Stimulated activated CD4-positive, alpha-beta T cell treated with anti-CD3 and anti-CD28 coated beads, Interleukin-12 subunit alpha, Interleukin-12 subunit beta, amount 100 ng/mL, for 24 hours (primary cell): Measurements from ENCODE around the gene EML2.
"Not testable (repeated sequence)": the region's sequence is repeated elsewhere in the genome, so short reads cannot be mapped to it uniquely, and the experiment has no call there.

Source experiments
- DNase-seq, 2 experiments: peaks; one replicate each; pipeline ENCODE4 v3.0.0-alpha.2; 2020; ENCODE audit warnings: low read depth in 2 of 2

The EML2 gene

DNA sequence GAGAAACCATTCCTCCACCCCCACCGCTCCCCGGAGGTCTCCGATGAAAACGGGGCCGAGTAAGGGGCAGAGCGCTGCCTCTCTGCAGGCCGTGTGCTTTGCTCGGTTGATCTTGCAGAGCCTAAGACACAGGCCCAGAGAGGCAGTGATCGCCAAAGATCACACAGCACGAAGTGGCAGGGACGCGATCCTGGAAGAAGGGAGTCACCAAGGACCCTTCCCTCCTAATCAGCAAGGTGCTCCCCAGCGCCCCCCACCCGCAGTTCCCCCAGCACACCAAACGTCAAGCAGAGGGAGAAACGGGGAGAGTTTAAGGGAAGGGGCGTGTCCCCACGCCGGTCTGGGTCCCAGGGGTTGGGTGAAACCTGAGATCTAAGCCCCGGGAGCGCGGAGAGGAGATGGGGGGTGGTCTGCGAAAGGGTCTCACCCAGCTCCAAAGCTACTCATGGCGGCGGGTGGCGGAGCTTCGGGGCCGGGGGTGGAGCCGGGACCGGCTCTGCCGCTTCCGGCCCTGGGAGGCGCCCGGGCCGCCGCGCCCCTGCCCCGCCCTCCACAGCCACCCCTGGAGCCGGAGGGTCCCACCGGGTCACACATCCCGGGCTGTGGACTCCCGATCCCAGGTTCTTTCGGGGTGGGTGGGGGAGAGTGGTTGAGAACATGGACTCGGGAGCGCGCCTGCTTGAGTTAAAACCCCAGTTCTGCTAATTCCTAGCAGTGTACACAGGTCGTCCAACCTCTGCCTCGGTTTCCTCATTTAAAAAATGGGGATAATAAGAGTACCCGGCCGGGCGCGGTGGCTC lies at the start of gene EML2:
EML2 (minus strand) TSS at position 468 of the 800 bp plus-strand sequence; CDS start at position 447, 21 bp downstream.
- peak in 1 of 2 experiments; percentile 47 for DNase-seq

- DNase-seq: no peak
These were observed 48.4 kb upstream of the EML2 start for GRCh38 chr19:45687599-45687998.

- DNase-seq: not testable (repeated sequence)
These were observed 45.8 kb upstream of the EML2 start for GRCh38 chr19:45685045-45685444.

- no peak for DNase-seq
These were observed 43.7 kb upstream of the EML2 start for GRCh38 chr19:45682908-45683307.

GRCh38 chr19:45682117-45682516 lies 42.9 kb upstream of the EML2 start:
- DNase-seq: no peak

DNA sequence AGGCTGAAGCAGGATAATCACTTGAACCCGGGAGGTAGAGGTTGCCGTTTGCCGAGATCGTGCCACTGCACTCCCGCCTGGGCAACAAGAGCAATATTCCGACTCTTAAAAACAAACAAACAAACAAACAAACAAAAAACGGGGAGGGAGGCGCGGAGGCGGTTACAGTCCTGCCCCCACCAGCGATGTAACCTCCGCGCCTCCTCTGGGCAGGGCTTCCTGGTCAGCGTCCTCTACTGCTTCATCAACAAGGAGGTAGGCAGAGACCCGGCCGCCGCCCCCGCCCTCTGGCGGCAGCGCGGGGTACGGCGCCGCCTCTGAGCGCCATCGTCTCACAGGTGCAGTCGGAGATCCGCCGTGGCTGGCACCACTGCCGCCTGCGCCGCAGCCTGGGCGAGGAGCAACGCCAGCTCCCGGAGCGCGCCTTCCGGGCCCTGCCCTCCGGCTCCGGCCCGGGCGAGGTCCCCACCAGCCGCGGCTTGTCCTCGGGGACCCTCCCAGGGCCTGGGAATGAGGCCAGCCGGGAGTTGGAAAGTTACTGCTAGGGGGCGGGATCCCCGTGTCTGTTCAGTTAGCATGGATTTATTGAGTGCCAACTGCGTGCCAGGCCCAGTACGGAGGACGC lies 42.3 kb upstream of the EML2 start:
- peak; percentile 71 to 79 for DNase-seq

DNA sequence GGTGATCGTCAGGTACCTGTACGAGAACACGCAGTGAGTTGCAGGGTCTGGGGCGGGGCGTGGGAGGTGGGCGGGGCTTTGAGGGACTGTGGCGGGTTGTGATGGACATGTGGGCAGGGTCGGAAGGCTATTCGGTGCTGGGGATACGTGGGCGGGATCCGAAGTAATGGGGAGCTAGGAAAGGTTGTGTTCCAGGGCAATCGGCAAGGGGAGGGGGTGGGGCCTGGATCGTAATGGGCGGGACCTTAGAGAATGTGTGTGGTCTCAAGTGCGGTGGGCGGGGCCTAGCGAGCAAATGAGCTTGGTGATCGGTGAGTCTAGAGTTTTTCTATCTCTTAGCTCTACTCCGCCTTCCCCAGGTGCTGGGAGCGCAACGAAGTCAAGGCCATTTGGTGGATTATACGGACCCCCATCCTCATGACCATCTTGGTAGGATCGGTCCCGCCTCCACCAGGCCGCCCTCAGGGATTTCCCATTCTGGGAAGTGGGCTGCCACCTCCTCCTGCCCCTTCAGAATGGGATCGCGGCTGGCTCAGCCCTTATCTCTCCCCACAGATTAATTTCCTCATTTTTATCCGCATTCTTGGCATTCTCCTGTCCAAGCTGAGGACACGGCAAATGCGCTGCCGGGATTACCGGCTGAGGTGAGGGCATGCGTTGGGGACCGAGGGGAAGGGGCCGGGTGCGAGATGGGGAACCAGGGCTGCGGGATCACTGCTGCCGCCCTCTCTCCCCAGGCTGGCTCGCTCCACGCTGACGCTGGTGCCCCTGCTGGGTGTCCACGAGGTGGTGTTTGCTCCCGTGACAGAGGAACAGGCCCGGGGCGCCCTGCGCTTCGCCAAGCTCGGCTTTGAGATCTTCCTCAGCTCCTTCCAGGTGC lies 38.4 kb upstream of the EML2 start:
- DNase-seq: peak; percentile 63 to 86

DNA sequence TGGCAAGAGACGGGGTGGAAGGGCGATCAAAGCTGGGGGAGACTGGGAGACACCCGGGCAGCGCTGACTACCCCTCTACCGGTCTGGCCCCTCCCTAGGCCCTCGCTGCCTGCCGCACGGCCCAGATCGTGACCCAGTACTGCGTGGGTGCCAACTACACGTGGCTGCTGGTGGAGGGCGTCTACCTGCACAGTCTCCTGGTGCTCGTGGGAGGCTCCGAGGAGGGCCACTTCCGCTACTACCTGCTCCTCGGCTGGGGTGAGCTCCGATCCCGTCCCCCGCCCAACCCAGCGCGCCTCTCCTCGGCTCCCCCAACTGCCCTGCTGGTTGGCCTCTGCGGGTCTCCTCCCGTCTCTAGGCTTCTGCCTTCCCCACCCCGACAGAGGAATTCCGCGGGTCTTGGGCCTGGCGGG lies 37.7 kb upstream of the EML2 start:
- DNase-seq: peak in 1 of 2 experiments; percentile 22

DNA sequence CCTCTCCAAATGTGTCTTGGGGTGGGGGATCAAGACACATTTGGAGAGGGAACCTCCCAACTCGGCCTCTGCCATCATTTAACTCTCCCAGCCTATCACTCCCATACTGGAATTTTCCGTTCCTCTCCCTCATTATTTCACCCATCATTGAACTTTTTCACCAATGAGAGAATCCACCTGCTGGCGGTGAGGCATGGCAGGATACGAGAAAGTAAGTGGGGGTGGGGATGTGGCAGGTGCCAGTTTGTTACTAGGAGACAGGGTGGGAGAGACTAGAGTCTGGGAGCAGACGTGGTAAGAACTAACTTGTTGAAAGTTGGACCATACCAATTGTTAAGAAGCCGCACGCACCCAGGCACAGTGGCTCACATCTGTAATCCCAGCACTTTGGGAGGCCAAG lies 35.7 kb upstream of the EML2 start:
- DNase-seq: no peak

- peak in 1 of 2 experiments; percentile 63 for DNase-seq
These were observed 31.7 kb upstream of the EML2 start for GRCh38 chr19:45670670-45671453.

DNA sequence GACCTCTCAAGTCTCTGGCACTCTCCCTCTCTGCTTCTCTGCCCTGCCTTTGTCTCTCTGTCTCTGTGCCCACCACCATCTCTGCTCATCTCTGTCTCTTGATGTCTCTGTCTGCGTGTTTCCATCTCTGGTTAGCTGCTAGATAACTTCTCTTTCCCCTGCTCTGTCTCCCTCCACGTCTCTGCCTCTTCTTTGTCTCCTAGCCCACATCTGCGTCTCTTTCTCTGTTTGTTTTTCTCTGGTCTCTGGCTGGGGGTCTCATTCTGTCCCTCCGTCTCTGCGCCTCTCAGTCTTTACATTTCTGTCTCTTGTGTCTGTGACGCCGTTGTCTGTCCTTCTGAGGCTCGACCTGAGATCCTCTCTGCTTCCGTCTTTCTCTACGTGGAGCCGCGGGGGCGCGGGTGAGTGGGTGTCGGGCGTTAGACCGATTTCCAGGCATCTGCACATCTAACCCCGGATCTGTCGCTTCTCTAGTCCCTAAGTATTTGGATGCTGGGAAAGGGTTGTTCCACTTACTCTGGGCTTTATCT lies 29.2 kb upstream of the EML2 start:
- DNase-seq: no peak

DNA sequence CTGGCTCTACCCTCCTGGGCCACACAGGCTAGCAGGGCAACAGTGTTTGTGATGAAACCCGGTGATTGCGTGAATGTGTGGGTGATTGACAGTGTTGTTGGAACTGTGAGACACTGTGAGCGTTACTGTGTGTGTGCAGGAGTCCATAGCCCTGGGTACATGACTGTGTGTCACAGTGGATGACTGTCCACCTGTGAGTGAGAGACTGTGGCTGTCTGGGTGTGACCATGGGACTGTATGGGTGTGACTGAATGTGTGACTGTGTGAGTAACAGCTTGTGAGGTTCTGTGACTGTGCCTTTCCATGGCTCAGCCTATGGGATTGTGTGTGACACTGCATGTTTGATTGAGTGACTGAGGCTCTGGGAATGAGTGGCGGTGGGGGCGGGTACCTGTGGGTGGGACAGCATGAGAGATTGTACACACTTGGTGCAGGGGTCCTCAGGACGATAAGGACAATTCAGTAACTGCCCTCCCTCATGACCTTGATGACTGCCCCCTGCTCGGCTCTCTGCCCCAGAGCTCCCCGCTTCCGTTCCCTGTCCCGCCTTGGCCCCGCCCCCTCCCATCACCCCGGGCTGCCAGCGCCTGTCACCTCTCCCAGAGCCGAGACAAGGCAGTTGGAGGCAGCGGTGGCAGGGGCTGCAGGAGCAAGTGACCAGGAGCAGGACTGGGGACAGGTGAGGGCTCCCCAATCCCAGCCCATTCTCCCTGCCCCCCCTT lies 28.6 kb upstream of the EML2 start, which contains the start of gene GIPR:
GIPR (plus strand) TSS at position 602 of the 722 bp plus-strand sequence. CDS start 1,300 bp downstream, outside the sequence.
- peak in 1 of 2 experiments; percentile 73 for DNase-seq

DNA sequence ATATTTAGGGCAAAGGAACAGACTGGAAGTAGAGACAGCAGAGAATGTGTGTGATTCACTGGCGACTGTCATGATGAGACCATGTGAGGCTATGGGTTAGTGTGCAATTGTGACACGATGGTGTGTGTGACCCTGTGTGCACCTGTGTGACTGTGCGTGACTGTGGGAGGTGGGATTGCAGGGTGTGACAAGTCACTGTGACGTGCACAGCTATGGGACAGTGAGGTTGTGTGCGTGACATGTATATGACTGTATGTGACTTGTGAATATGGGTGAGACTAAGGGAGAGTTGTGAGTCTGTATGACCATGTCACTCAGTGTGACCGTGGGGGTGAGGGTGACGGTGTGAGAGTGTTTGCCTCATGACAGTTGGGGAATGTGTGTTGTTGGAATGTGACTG lies 25.4 kb upstream of the EML2 start:
- DNase-seq: no peak

DNA sequence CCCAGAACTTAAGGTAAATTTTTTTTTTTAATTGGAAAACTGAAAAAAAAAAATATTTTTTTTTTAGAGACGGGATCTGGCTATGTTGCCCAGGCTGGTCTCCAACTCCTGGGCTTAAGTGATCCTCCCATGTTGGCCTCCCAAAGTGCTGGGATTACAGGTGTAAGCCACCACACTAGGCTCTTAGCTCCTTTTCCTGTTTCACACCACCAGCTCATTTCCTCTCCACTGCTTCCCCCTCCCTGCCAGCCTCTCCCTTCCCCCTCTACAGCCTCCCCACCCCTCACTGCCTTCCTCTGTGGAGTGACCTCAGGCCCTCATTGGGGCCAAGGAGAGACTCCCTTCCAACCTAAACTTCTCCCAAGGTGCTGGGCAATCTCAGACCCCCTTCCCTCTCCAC lies 24.6 kb upstream of the EML2 start:
- DNase-seq: no peak

DNA sequence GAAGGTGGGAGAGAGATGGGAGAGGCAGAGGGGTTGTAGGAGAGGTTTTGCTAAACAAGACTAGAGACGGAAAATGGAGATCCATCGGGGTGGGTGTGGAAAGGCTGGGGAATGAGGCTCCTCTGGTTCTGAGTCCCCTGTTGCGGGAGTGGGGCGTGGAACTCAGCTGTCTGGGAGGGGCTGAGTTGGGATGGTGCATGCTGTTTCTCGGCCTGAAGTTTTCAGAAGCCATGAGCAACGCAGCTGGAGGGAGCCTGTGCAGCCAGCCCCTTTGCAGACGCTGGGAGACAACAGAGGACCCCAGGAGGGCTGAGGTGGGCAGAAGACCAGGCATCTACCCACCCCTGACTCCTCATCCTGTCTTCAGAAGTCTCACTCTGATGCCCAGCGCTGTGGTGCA lies 21.4 kb upstream of the EML2 start:
- DNase-seq: no peak

GRCh38 chr19:45659096-45659729 lies 20.0 kb upstream of the EML2 start:
- no peak for DNase-seq

DNA sequence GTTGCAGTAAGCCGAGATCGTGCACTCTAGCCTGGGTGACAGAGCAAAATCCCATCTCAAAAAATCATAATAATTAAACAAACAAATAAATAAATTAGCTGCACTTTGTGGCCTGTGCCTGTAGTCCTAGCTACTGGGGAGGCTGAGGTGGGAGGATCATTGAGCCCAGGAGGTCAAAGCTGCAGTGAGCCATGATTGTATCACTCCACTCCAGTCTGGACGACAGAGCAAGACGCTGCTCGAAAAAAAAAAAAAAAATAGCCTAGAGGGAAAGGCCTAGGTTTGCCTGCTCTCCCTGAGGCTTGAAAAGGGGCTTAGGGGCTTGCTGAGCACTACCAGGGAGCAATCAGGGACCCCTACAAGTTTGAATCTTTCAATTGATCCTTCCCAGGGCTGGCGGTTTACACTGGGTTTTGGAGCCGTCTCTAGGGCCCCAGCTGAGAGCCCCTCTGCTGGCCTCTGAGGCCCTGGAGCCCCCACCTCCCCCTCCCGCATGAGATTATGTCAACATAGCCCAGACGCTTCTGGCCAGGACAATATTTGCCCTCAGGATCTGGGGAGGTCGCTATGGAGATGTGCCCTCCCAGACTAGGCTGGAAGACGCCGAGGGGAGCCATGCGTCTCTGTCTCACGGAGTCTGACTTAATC lies 18.4 kb upstream of the EML2 start:
- DNase-seq: no peak

GRCh38 chr19:45655073-45655472 lies 15.9 kb upstream of the EML2 start:
- no peak for DNase-seq

DNA sequence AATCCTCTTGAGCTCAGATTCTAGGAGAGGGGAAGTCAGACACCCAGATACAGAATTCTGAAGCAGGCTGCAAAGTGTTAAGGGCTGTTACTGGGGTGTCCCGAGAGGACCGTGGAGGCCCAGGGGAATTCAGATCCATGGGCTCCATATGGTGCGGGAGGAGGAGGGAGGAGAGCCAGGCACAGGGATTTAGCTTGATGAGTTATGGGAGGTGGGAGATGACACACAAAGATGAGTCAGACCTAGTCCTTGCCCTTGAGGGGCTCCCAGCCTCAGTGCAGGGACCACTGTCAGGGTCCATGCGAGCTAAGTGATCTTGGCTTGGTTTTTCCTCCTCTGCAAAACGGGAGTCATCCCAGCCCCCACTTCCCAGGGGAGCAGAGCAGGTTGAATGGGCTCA lies 14.4 kb upstream of the EML2 start:
- no peak for DNase-seq
